ENCODE data around the gene PDE6G.

PDE6G gene

GRCh38 chr17:81652906-81653771 is 3.2 kb downstream of the PDE6G start:
- TF ChIP-seq CREB1 (IDR thresholded peaks at IDR 0.05; ENCODE audit: low read depth) (no peak), ZBTB7A (IDR thresholded peaks at IDR 0.05; ENCODE audit: low read depth) (no peak), NFIC (IDR thresholded peaks at IDR 0.05) (no peak), USF1 (IDR thresholded peaks at IDR 0.05) (no peak), EP300 (IDR thresholded peaks at IDR 0.05; ENCODE audit: borderline replicate concordance) (no peak), FOXM1 (IDR thresholded peaks at IDR 0.05; ENCODE audit: borderline replicate concordance, low read depth) (no peak), CEBPB (IDR thresholded peaks at IDR 0.05) (no peak), MAX (IDR thresholded peaks at IDR 0.05) (no peak), TCF12 (IDR thresholded peaks at IDR 0.05; ENCODE audit: low read depth) (no peak), TAF1 (IDR thresholded peaks at IDR 0.05; ENCODE audit: low read depth) (no peak), YY1 (IDR thresholded peaks at IDR 0.05; ENCODE audit: low read depth) (no peak), RAD21 (IDR thresholded peaks at IDR 0.05; ENCODE audit: low read depth) (no peak)

- TF ChIP-seq NFIC (IDR thresholded peaks at IDR 0.05) (peak; percentile 74), TCF12 (IDR thresholded peaks at IDR 0.05; ENCODE audit: low read depth) (no peak)
Measured at GRCh38 chr17:81651692-81652091, 4.7 kb downstream of the PDE6G start.

GRCh38 chr17:81650951-81651350 is 5.4 kb downstream of the PDE6G start:
- no peak for TF ChIP-seq REST (IDR thresholded peaks at IDR 0.05; ENCODE audit: low read depth)
- no peak for TF ChIP-seq CEBPB (IDR thresholded peaks at IDR 0.05)

- TF ChIP-seq NFIC (IDR thresholded peaks at IDR 0.05) = no peak
- no peak for TF ChIP-seq ZBTB7A (IDR thresholded peaks at IDR 0.05; ENCODE audit: low read depth)
- no peak for TF ChIP-seq USF1 (IDR thresholded peaks at IDR 0.05)
- TF ChIP-seq MAX (IDR thresholded peaks at IDR 0.05) = no peak
- no peak for TF ChIP-seq CEBPB (IDR thresholded peaks at IDR 0.05)
- no peak for TF ChIP-seq YY1 (IDR thresholded peaks at IDR 0.05; ENCODE audit: low read depth)
- TF ChIP-seq EGR1 (IDR thresholded peaks at IDR 0.05) = no peak
- no peak for TF ChIP-seq FOXM1 (IDR thresholded peaks at IDR 0.05; ENCODE audit: borderline replicate concordance, low read depth)
- no peak for TF ChIP-seq TCF12 (IDR thresholded peaks at IDR 0.05; ENCODE audit: low read depth)
- TF ChIP-seq TAF1 (IDR thresholded peaks at IDR 0.05; ENCODE audit: low read depth) = no peak
- TF ChIP-seq TEAD4 (IDR thresholded peaks at IDR 0.05) = no peak
- no peak for TF ChIP-seq RAD21 (IDR thresholded peaks at IDR 0.05; ENCODE audit: low read depth)
- no peak for TF ChIP-seq EP300 (IDR thresholded peaks at IDR 0.05; ENCODE audit: borderline replicate concordance)
- TF ChIP-seq CREB1 (IDR thresholded peaks at IDR 0.05; ENCODE audit: low read depth) = no peak
- no peak for TF ChIP-seq REST (IDR thresholded peaks at IDR 0.05; ENCODE audit: low read depth)
Measured at GRCh38 chr17:81648707-81649085, 7.6 kb downstream of the PDE6G start.

GRCh38 chr17:81648013-81648706 is 8.2 kb downstream of the PDE6G start:
- no peak for TF ChIP-seq ZBTB7A (IDR thresholded peaks at IDR 0.05; ENCODE audit: low read depth)
- no peak for TF ChIP-seq TAF1 (IDR thresholded peaks at IDR 0.05; ENCODE audit: low read depth)
- TF ChIP-seq TEAD4 (IDR thresholded peaks at IDR 0.05) = no peak
- no peak for TF ChIP-seq FOXM1 (IDR thresholded peaks at IDR 0.05; ENCODE audit: borderline replicate concordance, low read depth)
- no peak for TF ChIP-seq CREB1 (IDR thresholded peaks at IDR 0.05; ENCODE audit: low read depth)
- no peak for TF ChIP-seq MAX (IDR thresholded peaks at IDR 0.05)
- TF ChIP-seq EGR1 (IDR thresholded peaks at IDR 0.05) = no peak
- TF ChIP-seq CEBPB (IDR thresholded peaks at IDR 0.05) = no peak
- TF ChIP-seq YY1 (IDR thresholded peaks at IDR 0.05; ENCODE audit: low read depth) = no peak
- TF ChIP-seq NFIC (IDR thresholded peaks at IDR 0.05) = no peak
- TF ChIP-seq RAD21 (IDR thresholded peaks at IDR 0.05; ENCODE audit: low read depth) = no peak
- no peak for TF ChIP-seq REST (IDR thresholded peaks at IDR 0.05; ENCODE audit: low read depth)
- no peak for TF ChIP-seq EP300 (IDR thresholded peaks at IDR 0.05; ENCODE audit: borderline replicate concordance)
- TF ChIP-seq TCF12 (IDR thresholded peaks at IDR 0.05; ENCODE audit: low read depth) = no peak
- no peak for TF ChIP-seq USF1 (IDR thresholded peaks at IDR 0.05)
